GM18507 (cell line): ENCODE results near the gene ADISSP.
A peak's percentile ranks its signal among the peaks of the same experiment; 100 is the strongest.

Experiments
- DNase-seq: peaks from one replicate; pipeline ENCODE4 v3.0.0; 2011; ENCODE audit warnings: low read depth; ENCODE audit not compliant: insufficient read length; ENCODE audit errors: extremely low spot score
- FAIRE-seq: peaks from 2 replicates; lab custom pipeline; 2011; peaks lifted over from hg19 to GRCh38; lab: Jason Lieb, UNC

ADISSP gene

GRCh38 chr20:3767427-3768341, at the start of gene ADISSP:
TSS of gene ADISSP (minus strand) at chr20:3767753. CDS start at chr20:3760100, 7,653 bp downstream.
- peak; percentile 100 for FAIRE-seq
- peak; percentile 99 for DNase-seq

- DNase-seq = no peak
- no peak for FAIRE-seq
Observed at GRCh38 chr20:3815703-3816315, 48.3 kb upstream of the ADISSP start.

- DNase-seq (no peak), FAIRE-seq (no peak)
Observed at GRCh38 chr20:3814928-3815495, 47.5 kb upstream of the ADISSP start.

GRCh38 chr20:3813848-3814581, 46.5 kb upstream of the ADISSP start:
- FAIRE-seq (no peak), DNase-seq (no peak)

GRCh38 chr20:3812975-3813847, 45.7 kb upstream of the ADISSP start:
- DNase-seq (no peak), FAIRE-seq (no peak)

- FAIRE-seq = no peak
- DNase-seq = no peak
Observed at GRCh38 chr20:3812259-3812681, 44.7 kb upstream of the ADISSP start.

GRCh38 chr20:3811467-3812258, 44.1 kb upstream of the ADISSP start:
- FAIRE-seq (no peak), DNase-seq (no peak)

GRCh38 chr20:3808544-3808943, 41.0 kb upstream of the ADISSP start:
- no peak for FAIRE-seq
- no peak for DNase-seq

- DNase-seq = no peak
- no peak for FAIRE-seq
Observed at GRCh38 chr20:3804781-3805180, 37.2 kb upstream of the ADISSP start.

GRCh38 chr20:3804254-3804751, 36.8 kb upstream of the ADISSP start:
- no peak for DNase-seq
- no peak for FAIRE-seq

GRCh38 chr20:3803854-3804253, 36.3 kb upstream of the ADISSP start:
- no peak for FAIRE-seq

GRCh38 chr20:3803289-3803688, 35.7 kb upstream of the ADISSP start:
- FAIRE-seq (no peak), DNase-seq (no peak)

More at GRCh38 chr20:3803854-3804253, 36.3 kb upstream of the ADISSP start:
- no peak for DNase-seq

GRCh38 chr20:3802524-3803239, 35.1 kb upstream of the ADISSP start:
- DNase-seq (no peak), FAIRE-seq (no peak)

GRCh38 chr20:3801846-3802245, 34.3 kb upstream of the ADISSP start:
- DNase-seq (no peak), FAIRE-seq (no peak)

- DNase-seq (no peak), FAIRE-seq (no peak)
Observed at GRCh38 chr20:3801299-3801698, 33.7 kb upstream of the ADISSP start.

GRCh38 chr20:3800878-3801260, 33.3 kb upstream of the ADISSP start:
- DNase-seq (no peak), FAIRE-seq (no peak)

GRCh38 chr20:3800256-3800877, 32.8 kb upstream of the ADISSP start:
- DNase-seq (no peak), FAIRE-seq (no peak)
